ENCODE measurements around the gene TRAF3IP1.

- TF ChIP-seq CTCF (IDR thresholded peaks at IDR 0.05) (no peak), POLR2A (IDR thresholded peaks at IDR 0.05) (no peak)
These were observed 30.7 kb upstream of the TRAF3IP1 start for GRCh38 chr2:238289574-238289973.
